Cardiac fibroblast (primary cell): Measurements from ENCODE around the gene BBX.

ENCODE experiments used
- DNase-seq, 2 donors: peaks; one replicate each; pipeline versions ENCODE4 v3.0.0 to v3.0.0-alpha.2; 2010; ENCODE audit warnings: low read depth in 2 of 2
- H3K4me3 ChIP-seq, 2 donors: replicated peaks in 1 of 2; 1 replicate in 1 of 2; 2 replicates in 1 of 2; pipeline ENCODE4 v1.5.1; 2011; ENCODE audit warnings: low read depth in 2 of 2, low read length in 2 of 2, mild to moderate bottlenecking in 2 of 2, moderate library complexity in 1 of 2
- TF ChIP-seq, protein P1 (sequence below): IDR thresholded peaks from one replicate; pipeline ENCODE4 v1.5.1; 2011; ENCODE audit warnings: low read depth, mild to moderate bottlenecking, low read length, inconsistent platforms

Gene BBX

DNA sequence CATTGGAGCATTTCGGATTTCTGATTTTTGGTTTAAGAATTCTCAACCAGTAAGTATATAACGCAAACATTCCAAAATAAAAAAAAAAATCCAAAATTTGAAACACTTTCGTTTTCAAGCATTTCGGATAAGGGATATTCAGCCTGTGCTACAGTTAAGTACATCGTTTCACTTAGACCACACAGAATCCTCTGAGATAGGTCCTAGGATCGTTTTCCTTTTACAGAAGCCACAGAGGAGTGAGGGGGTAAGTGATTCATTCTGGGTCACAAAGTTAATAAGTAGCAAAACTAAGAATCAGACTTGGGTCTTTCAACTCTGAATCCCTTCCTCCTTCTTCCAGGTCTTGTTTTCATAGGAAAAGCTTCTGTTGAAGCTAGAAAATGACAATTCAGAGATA, 249.3 kb downstream of the BBX start:
- DNase-seq = no peak

DNA sequence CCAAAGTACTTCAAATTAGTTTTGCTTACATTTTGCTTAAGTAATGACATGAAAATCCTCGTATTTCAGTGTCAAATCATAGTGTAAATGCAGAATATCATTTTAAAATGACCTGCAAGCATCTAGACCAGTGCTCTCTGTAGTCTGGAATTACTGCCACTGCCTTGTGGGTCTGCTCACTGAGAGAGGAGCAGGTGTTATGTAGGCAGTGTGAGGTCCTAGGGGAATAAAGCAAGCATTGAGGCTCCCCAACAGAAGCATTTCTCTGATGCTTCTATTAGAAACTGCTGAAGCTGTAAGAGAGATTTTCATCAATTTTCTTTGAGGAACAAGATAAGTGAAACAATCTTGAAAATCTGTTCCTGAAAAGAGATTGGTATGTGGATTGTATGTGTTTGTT, 253.2 kb downstream of the BBX start:
- DNase-seq = no peak
- no peak overlapping the region for H3K4me3 ChIP-seq
- TF ChIP-seq, protein P1, sequence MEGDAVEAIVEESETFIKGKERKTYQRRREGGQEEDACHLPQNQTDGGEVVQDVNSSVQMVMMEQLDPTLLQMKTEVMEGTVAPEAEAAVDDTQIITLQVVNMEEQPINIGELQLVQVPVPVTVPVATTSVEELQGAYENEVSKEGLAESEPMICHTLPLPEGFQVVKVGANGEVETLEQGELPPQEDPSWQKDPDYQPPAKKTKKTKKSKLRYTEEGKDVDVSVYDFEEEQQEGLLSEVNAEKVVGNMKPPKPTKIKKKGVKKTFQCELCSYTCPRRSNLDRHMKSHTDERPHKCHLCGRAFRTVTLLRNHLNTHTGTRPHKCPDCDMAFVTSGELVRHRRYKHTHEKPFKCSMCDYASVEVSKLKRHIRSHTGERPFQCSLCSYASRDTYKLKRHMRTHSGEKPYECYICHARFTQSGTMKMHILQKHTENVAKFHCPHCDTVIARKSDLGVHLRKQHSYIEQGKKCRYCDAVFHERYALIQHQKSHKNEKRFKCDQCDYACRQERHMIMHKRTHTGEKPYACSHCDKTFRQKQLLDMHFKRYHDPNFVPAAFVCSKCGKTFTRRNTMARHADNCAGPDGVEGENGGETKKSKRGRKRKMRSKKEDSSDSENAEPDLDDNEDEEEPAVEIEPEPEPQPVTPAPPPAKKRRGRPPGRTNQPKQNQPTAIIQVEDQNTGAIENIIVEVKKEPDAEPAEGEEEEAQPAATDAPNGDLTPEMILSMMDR = no peak

More for the DNA sequence above, 249.3 kb downstream of the BBX start:
- TF ChIP-seq, protein P1 = no peak
- no peak overlapping the region for H3K4me3 ChIP-seq

DNA sequence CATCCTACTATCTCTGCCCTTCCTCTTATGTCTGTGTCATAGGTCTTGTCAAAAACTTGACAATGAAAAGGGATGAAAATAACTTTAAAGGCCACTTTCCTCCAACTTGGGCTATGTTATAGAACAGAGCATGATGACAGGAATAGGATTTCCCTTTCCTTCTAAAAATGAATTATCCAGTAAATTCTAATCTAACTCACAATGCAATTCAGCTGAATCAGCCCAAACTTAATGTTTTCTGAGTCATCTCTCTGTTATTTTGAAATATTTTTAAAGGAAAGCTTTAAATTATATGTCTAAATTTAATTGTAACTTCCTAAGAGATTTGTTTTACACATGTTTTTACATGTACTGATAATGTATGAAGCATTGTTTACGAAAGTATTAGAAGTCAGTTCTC, 258.5 kb downstream of the BBX start:
- TF ChIP-seq, protein P1 = no peak
- H3K4me3 ChIP-seq = no peak overlapping the region
- peak in 1 of 2 donors; percentile 14 for DNase-seq

DNA sequence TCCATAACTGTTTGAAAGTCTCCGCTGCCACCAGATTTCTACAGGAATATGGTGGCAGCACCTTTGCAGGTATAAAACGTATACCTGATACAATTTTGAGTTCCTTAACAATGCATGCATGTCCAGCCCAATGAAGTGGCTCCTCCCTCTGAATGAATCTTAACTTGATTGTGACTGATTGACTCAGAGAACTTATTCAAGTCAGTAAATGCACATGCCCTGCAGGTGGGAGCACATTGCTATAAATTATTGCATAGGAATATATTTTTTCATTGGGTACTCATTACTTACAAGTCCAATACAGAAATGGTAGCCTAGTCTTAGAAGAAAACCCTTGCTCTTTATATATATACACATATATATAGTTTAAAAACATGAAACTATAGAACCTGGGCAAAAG, 259.3 kb downstream of the BBX start:
- no peak overlapping the region for H3K4me3 ChIP-seq
- no peak for DNase-seq

DNA sequence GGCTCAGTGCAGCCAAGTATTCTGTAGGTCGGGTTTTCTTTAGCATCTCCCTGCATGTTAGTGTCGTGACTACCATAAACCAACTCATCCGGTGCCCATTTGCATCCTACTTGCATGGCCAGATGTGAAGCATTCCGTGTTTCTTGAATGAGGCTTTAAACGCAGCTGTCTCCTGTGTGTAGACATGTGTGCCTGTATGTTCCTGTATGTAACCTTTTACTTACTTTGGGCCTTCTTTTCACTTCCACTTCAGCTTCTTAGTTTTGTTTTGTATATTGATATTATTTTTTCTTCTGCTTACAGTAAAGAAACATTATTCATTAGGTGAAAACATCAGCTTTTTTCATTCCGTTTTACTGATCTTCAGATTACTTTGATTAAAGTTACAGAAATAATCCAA, 267.9 kb downstream of the BBX start:
- no peak for DNase-seq
- TF ChIP-seq, protein P1 = no peak
- H3K4me3 ChIP-seq = no peak overlapping the region

More for the DNA sequence above, 259.3 kb downstream of the BBX start:
- TF ChIP-seq, protein P1 = no peak

DNA sequence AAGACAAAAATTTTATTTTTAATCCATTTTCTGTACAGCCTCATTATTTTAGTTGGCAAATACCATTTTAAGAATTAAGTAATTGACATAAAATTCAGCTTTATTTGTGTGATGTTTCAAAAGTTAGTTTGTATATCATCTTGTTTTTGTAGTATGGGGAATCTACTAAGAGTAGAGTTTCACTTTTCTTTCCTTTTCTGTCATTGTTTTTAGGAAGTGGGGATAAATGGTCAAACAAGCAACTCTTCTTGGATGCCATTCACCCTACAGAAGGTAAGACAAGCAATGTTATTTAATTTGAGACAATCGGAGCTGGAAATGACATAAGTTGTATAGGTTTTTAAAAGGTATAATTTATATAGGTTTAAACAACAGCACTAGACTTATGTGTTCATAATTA, 268.3 kb downstream of the BBX start:
- no peak for DNase-seq
- TF ChIP-seq, protein P1 = no peak
- no peak overlapping the region for H3K4me3 ChIP-seq

DNA sequence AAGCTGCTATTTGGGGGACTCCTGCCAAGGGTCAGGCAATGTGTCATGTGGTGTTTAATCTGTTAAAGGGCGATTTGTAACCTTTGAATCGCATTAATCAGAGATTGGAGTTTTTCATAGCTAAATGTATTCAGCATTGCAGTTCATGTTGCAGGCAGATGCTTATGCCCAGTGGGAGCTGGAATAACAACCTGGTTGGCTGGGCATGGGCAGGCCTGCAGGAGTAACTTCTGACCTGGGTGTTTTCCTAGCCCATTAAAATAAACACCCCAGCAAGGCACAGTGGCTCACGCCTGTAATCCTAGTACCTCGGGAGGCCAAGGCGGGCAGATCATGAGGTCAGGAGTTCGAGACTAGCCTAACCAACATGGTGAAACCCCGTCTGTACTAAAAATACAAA, 268.7 kb downstream of the BBX start:
- no peak for DNase-seq
- TF ChIP-seq, protein P1 = no peak
- H3K4me3 ChIP-seq = no peak overlapping the region
